ENCODE data around the gene MSRB1. TPM values are rescaled to one million over a fixed set of nuclear protein-coding genes. Genes with fewer than 3 reads are reported as not detected.

The MSRB1 gene
- total and polyA plus RNA-seq, 2 of the 13 experiments (the other 11 are each of a cell fraction or from before 2014, with no cell fraction given) = 32.1 to 75.4 TPM

GRCh38 chr16:1942810-1943726 is at the start of gene MSRB1 (continued):
- TF ChIP-seq DR1 (CRISPR knock-in tag; IDR thresholded peaks at IDR 0.05) (peak; percentile 39), SP2 (CRISPR knock-in tag; IDR thresholded peaks at IDR 0.05) (peak; percentile 82), MYPOP (CRISPR knock-in tag; IDR thresholded peaks at IDR 0.05) (no peak), ZNF18 (CRISPR knock-in tag; IDR thresholded peaks at IDR 0.05; ENCODE audit: insufficient replicate concordance) (peak; percentile 1), ATF2 (CRISPR knock-in tag; IDR thresholded peaks at IDR 0.05) (no peak), FOXO4 (CRISPR knock-in tag; conservative IDR thresholded peaks at IDR 0.05) (no peak), ZBTB3 (CRISPR knock-in tag; IDR thresholded peaks at IDR 0.05; ENCODE audit: borderline replicate concordance, low read depth) (no peak), ZNF552 (CRISPR knock-in tag; IDR thresholded peaks at IDR 0.05; ENCODE audit: borderline replicate concordance) (no peak; the same call in 1 of the 2 replicates), ZNF382 (CRISPR knock-in tag; IDR thresholded peaks at IDR 0.05; ENCODE audit: borderline replicate concordance) (no peak), ZNF790 (CRISPR knock-in tag; IDR thresholded peaks at IDR 0.05; ENCODE audit: borderline replicate concordance) (peak; percentile 33; the same call in 1 of the 2 replicates), NPAS2 (CRISPR knock-in tag; IDR thresholded peaks at IDR 0.05; ENCODE audit: borderline replicate concordance) (no peak), ZBTB7B (CRISPR knock-in tag; IDR thresholded peaks at IDR 0.05) (peak; percentile 95), ZNF724P (CRISPR knock-in tag; IDR thresholded peaks at IDR 0.05; ENCODE audit: borderline replicate concordance) (no peak), RBM39 (IDR thresholded peaks at IDR 0.05; ENCODE audit: low read depth, low read length, poor library complexity, severe bottlenecking) (no peak), NFATC3 (CRISPR knock-in tag; IDR thresholded peaks at IDR 0.05) (0 out of 2 replicates have a peak, but pooled peaks have one; percentile 24), GATAD1 (CRISPR knock-in tag; IDR thresholded peaks at IDR 0.05) (peak; percentile 70; the same call in 1 of the 2 replicates), ZNF788 (CRISPR knock-in tag; IDR thresholded peaks at IDR 0.05; ENCODE audit: borderline replicate concordance) (peak; percentile 78; the same call in 1 of the 2 replicates), ZNF282 (IDR thresholded peaks at IDR 0.05; ENCODE audit: partially characterized antibody) (no peak), ZFY (CRISPR knock-in tag; IDR thresholded peaks at IDR 0.05) (peak; percentile 37), ZNF674 (CRISPR knock-in tag; IDR thresholded peaks at IDR 0.05; ENCODE audit: low read depth) (no peak), KDM3A (CRISPR knock-in tag; IDR thresholded peaks at IDR 0.05; ENCODE audit: low read depth) (no peak; the same call in 1 of the 2 replicates), ZNF12 (CRISPR knock-in tag; IDR thresholded peaks at IDR 0.05) (no peak)

Data from HepG2 (cell line).